GM12878 (cell line): ENCODE data around the gene CCDC112. TPM values are rescaled to one million over a fixed set of nuclear protein-coding genes. Genes with fewer than 3 reads are reported as not detected.

Experiments used
- ASH2L ChIP-seq: fragments of 300-600, 200-600 bp; sonication (generic); IDR thresholded peaks from 2 replicates; pipeline ENCODE4 v1.6.1; 2017; ENCODE audit warnings: low read depth, mild to moderate bottlenecking, borderline replicate concordance
- E2F8 ChIP-seq: fragments of 450-650 bp; IDR thresholded peaks from 2 replicates; pipeline ENCODE4 v1.6.1; 2018; ENCODE audit warnings: mild to moderate bottlenecking, low read depth, moderate library complexity; ENCODE audit not compliant: partially characterized antibody
- EP300 ChIP-seq, 2 experiments: fragments of 150-350 bp in 1 of 2; IDR thresholded peaks; 2 replicates each; pipeline ENCODE4 v1.6.1; 2011 to 2012; ENCODE audit warnings: low read depth in 2 of 2, low read length in 2 of 2, borderline replicate concordance in 1 of 2, improper control_type of control experiment in 1 of 2, inconsistent platforms in 1 of 2; ENCODE audit not compliant: control insufficient read depth in 1 of 2
- GABPA ChIP-seq: IDR thresholded peaks from 2 replicates; pipeline ENCODE4 v1.6.1; 2014; ENCODE audit warnings: antibody characterized with exemption, low read depth, mild to moderate bottlenecking, inconsistent platforms
- HCFC1 ChIP-seq: fragments of 150-350 bp; IDR thresholded peaks from 2 replicates; pipeline ENCODE4 v1.6.1; 2014; ENCODE audit warnings: low read length
- IKZF2 ChIP-seq, 2 experiments: fragments of 450-650 bp; IDR thresholded peaks; 2 replicates each; pipeline ENCODE4 v1.6.1; 2017; ENCODE audit warnings: mild to moderate bottlenecking in 2 of 2, moderate library complexity in 2 of 2
- MEF2A ChIP-seq: IDR thresholded peaks from 2 replicates; pipeline ENCODE4 v1.6.1; 2011; ENCODE audit warnings: low read depth, mild to moderate bottlenecking, low read length, moderate library complexity; ENCODE audit not compliant: insufficient read depth
- POLR2AphosphoS5 ChIP-seq: IDR thresholded peaks from 2 replicates; pipeline ENCODE4 v1.6.1; 2011; ENCODE audit warnings: mild to moderate bottlenecking, low read length, inconsistent platforms
- POU2F2 ChIP-seq: IDR thresholded peaks from 3 replicates; pipeline ENCODE4 v1.6.1; 2011; ENCODE audit warnings: low read depth, mild to moderate bottlenecking, low read length, borderline replicate concordance
- RB1 ChIP-seq: fragments of 450-650 bp; formaldehyde crosslinking; IDR thresholded peaks from 2 replicates; pipeline ENCODE4 v1.6.1; 2017; ENCODE audit warnings: mild to moderate bottlenecking, borderline replicate concordance
- RELB ChIP-seq: fragments of 450-650 bp; IDR thresholded peaks from 2 replicates; pipeline ENCODE4 v1.6.1; 2017; ENCODE audit warnings: low read depth, mild to moderate bottlenecking, moderate library complexity
- RUNX3 ChIP-seq: IDR thresholded peaks from 2 replicates; pipeline ENCODE4 v1.6.1; 2012; ENCODE audit warnings: low read length, inconsistent platforms
- SIX5 ChIP-seq: IDR thresholded peaks from 2 replicates; pipeline ENCODE4 v1.6.1; 2011; ENCODE audit warnings: mild to moderate bottlenecking, low read depth, low read length, moderate library complexity; ENCODE audit not compliant: severe bottlenecking
- SMAD1 ChIP-seq: fragments of 450-650 bp; IDR thresholded peaks from 2 replicates; pipeline ENCODE4 v1.6.1; 2018; ENCODE audit warnings: mild to moderate bottlenecking, low read depth; ENCODE audit not compliant: partially characterized antibody
- SMAD5 ChIP-seq: IDR thresholded peaks from 2 replicates; pipeline ENCODE4 v1.6.1; 2016; ENCODE audit warnings: antibody characterized with exemption, low read depth
- USF1 ChIP-seq: IDR thresholded peaks from 2 replicates; pipeline ENCODE4 v1.6.1; 2011; ENCODE audit warnings: borderline replicate concordance, low read depth, mild to moderate bottlenecking, moderate library complexity, mixed read lengths, low read length; ENCODE audit not compliant: insufficient read depth; ENCODE audit errors: extremely low read length
- polyA plus RNA-seq, 11 experiments: library from polyadenylated mRNA; depleted of rRNA in 4 of 11; unstranded in 6 of 11; stranded (reverse) in 5 of 11; fragments of >200 nt; fragmentation: Nextera tagmentation in 4 of 11; fragmentation: Illumina TruSeq in 1 of 11; extraction: Ambion mirVana in 4 of 11; extraction: Trizol in 1 of 11; gene quantifications; 1 replicate in 1 of 11; 2 replicates in 10 of 11; pipeline versions ENCODE4 v1.2.1 to v1.2.3, GENCODE V29; 2011 to 2016; ENCODE audit warnings: inconsistent platforms in 2 of 11, missing spikeins in 2 of 11, low read depth in 1 of 11
- total RNA-seq, 4 experiments: library from RNA; depleted of rRNA in 3 of 4; stranded (reverse); fragments of >200 nt in 3 of 4; fragmentation: Illumina TruSeq in 1 of 4; extraction: Trizol in 1 of 4; gene quantifications; 2 replicates each; pipeline versions ENCODE4 v1.2.1 to v1.2.3, GENCODE V29; 2013 to 2021
- TF ChIP-seq, protein P1 (sequence below): fragments of 450-650 bp; IDR thresholded peaks from 2 replicates; pipeline ENCODE4 v1.6.1; 2017; ENCODE audit warnings: mild to moderate bottlenecking, moderate library complexity

CCDC112 gene
- total and polyA plus RNA-seq, 10 of the 15 experiments (the other 5 are each of a cell fraction or from before 2014, with no cell fraction given), result 0.12 to 2.0 (median 0.58) TPM

DNA sequence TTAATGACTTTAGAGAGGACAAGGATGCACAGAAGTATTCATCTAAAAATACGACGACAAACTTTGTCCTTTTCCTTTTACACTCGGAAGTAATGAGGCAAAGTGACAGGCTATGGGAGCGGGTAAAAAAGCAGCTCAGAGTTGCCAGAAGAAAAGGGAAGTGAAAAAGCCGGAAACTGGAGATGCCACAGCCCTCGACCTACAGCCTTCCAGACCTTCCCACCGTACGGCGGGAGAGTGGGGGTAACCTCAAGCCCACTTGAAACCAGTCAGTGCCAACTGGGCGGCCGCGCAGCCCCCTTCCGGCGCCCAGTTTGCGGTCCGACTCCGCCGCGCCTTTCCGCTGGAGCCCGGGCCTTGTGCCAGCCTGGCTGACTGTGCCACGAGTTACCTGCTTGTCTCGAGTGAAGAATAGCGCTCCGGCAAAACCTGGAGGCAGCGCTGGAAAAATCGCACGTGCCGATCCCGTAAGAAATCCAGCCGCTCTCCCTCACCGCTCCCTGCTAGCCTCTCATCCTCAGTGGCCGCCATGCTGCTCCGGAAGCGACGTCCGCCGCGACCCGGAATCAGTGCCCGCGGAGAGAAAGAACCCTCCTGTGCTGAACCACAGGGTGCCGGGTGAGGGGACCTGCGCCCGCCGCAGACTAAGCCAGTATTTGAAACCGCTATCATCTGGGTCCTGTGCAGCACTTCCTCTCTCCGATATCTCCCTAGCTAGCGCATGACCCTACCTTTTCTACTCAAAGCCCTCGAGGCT, 34.0 kb downstream of the CCDC112 start, which contains the start of gene PGGT1B (continued):
- TF ChIP-seq SIX5 (peak; percentile 42), MEF2A (no peak), RELB (peak; percentile 91), SMAD5 (peak; percentile 59; the same call in 1 of the 2 replicates), E2F8 (peak; percentile 38), EP300 (IDR thresholded peaks at IDR 0.05; ENCODE audit: borderline replicate concordance in 1 of 2, control insufficient read depth in 1 of 2, low read depth in 2 of 2, low read length in 2 of 2) (no peak), POLR2AphosphoS5 (peak; percentile 88), RUNX3 (peak; percentile 79), HCFC1 (peak; percentile 57; the same call in 1 of the 2 replicates), GABPA (peak; percentile 95), ASH2L (peak; percentile 93), RB1 (0 out of 2 replicates have a peak, but pooled peaks have one; percentile 70), USF1 (no peak), POU2F2 (peak; percentile 71), SMAD1 (no peak), IKZF2 (IDR thresholded peaks at IDR 0.05) (peak; percentile 87 to 88)
- TF ChIP-seq, protein P1, sequence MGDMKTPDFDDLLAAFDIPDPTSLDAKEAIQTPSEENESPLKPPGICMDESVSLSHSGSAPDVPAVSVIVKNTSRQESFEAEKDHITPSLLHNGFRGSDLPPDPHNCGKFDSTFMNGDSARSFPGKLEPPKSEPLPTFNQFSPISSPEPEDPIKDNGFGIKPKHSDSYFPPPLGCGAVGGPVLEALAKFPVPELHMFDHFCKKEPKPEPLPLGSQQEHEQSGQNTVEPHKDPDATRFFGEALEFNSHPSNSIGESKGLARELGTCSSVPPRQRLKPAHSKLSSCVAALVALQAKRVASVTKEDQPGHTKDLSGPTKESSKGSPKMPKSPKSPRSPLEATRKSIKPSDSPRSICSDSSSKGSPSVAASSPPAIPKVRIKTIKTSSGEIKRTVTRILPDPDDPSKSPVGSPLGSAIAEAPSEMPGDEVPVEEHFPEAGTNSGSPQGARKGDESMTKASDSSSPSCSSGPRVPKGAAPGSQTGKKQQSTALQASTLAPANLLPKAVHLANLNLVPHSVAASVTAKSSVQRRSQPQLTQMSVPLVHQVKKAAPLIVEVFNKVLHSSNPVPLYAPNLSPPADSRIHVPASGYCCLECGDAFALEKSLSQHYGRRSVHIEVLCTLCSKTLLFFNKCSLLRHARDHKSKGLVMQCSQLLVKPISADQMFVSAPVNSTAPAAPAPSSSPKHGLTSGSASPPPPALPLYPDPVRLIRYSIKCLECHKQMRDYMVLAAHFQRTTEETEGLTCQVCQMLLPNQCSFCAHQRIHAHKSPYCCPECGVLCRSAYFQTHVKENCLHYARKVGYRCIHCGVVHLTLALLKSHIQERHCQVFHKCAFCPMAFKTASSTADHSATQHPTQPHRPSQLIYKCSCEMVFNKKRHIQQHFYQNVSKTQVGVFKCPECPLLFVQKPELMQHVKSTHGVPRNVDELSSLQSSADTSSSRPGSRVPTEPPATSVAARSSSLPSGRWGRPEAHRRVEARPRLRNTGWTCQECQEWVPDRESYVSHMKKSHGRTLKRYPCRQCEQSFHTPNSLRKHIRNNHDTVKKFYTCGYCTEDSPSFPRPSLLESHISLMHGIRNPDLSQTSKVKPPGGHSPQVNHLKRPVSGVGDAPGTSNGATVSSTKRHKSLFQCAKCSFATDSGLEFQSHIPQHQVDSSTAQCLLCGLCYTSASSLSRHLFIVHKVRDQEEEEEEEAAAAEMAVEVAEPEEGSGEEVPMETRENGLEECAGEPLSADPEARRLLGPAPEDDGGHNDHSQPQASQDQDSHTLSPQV, result no peak
